PC-3 (cell line): ENCODE results near the gene STOX2. TPM values are rescaled to one million over a fixed set of nuclear protein-coding genes. Genes with fewer than 3 reads are reported as not detected.

Source experiments
- ATAC-seq: fragments of 200-7000 bp; cut with Tn5 transposase; 2 replicates; pipeline ENCODE4 v1.9.1; 2020; ENCODE audit warnings: mild to moderate bottlenecking, moderate library complexity
- BruUV-seq: library from RNA; stranded (reverse); fragments of 400-500 nt; replicated peaks from 2 replicates; lab custom pipeline; 2021; lab: Mats Ljungman, UMichigan
- CTCF ChIA-PET: fragments of 300-600 bp; sonication (Branson Sonifier 250); formaldehyde crosslinking; loops from one replicate; lab custom pipeline; 2022; ENCODE audit warnings: antibody characterized with exemption; lab: Charles Lee
- POLR2A ChIA-PET: fragments of 300-600 bp; sonication (Branson Sonifier 250); formaldehyde crosslinking; loops from one replicate; lab custom pipeline; 2022; ENCODE audit warnings: antibody characterized with exemption; ENCODE audit not compliant: unreplicated experiment; lab: Charles Lee
- DNase-seq: peaks from one replicate; pipeline ENCODE4 v3.0.0-alpha.2; 2015
- H2AFZ ChIP-seq: fragments of 300-600 bp; sonication (generic); 2 replicates; pipeline ENCODE4 v1.6.0; 2016; ENCODE audit warnings: antibody characterized with exemption, low read length
- H3F3A ChIP-seq: fragments of 300-600 bp; sonication (generic); one replicate; pipeline ENCODE4 v1.6.0; 2017; ENCODE audit warnings: antibody characterized with exemption, low read length, control low read depth, mild to moderate bottlenecking; ENCODE audit not compliant: unreplicated experiment
- H3K27ac ChIP-seq: fragments of 300-600 bp; sonication (generic); 2 replicates; pipeline ENCODE4 v1.5.1; 2016; ENCODE audit warnings: mild to moderate bottlenecking, low read length
- H3K27me3 ChIP-seq: fragments of 300-600 bp; sonication (generic); 2 replicates; pipeline ENCODE4 v1.6.1; 2016; ENCODE audit warnings: low read length, mixed read lengths
- H3K36me3 ChIP-seq: fragments of 300-600 bp; sonication (generic); 2 replicates; pipeline ENCODE4 v1.6.1; 2016; ENCODE audit warnings: low read depth, mixed run types, low read length, mixed read lengths
- H3K4me1 ChIP-seq: fragments of 300-600 bp; sonication (generic); 2 replicates; pipeline ENCODE4 v1.5.1; 2016; ENCODE audit warnings: low read length; ENCODE audit not compliant: insufficient read depth
- H3K4me2 ChIP-seq: fragments of 300-600 bp; sonication (generic); 2 replicates; pipeline ENCODE4 v1.6.0; 2016; ENCODE audit warnings: low read length
- H3K4me3 ChIP-seq: fragments of 300-600 bp; sonication (generic); 2 replicates; pipeline ENCODE4 v1.5.1; 2016; ENCODE audit warnings: mild to moderate bottlenecking, low read length, mixed read lengths
- H3K79me2 ChIP-seq: fragments of 300-600 bp; sonication (generic); 2 replicates; pipeline ENCODE4 v1.6.1; 2017; ENCODE audit warnings: low read length, mixed read lengths
- H3K9ac ChIP-seq: fragments of 300-600 bp; sonication (generic); 2 replicates; pipeline ENCODE4 v1.6.0; 2016; ENCODE audit warnings: mild to moderate bottlenecking, low read length
- H3K9me2 ChIP-seq: fragments of 300-600 bp; sonication (generic); replicated peaks from 2 replicates; pipeline ENCODE4 v1.6.1; 2016; ENCODE audit warnings: mixed run types, low read length, mixed read lengths
- H3K9me3 ChIP-seq: fragments of 300-600 bp; sonication (generic); 2 replicates; pipeline ENCODE4 v1.6.1; 2016; ENCODE audit warnings: low read length, mixed read lengths
- H4K20me1 ChIP-seq: fragments of 300-600 bp; sonication (generic); 2 replicates; pipeline ENCODE4 v1.6.1; 2016; ENCODE audit warnings: low read length, mixed read lengths
- CTCF ChIP-seq: fragments of 300-600 bp; sonication (generic); conservative IDR thresholded peaks from 2 replicates; pipeline ENCODE4 v1.5.1; 2017; ENCODE audit warnings: antibody characterized with exemption, low read depth, mild to moderate bottlenecking, low read length
- EZH2 ChIP-seq: fragments of 300-600 bp; sonication (generic); IDR thresholded peaks from one replicate; pipeline ENCODE4 v1.6.1; 2017; ENCODE audit warnings: antibody characterized with exemption, mild to moderate bottlenecking, low read length; ENCODE audit not compliant: unreplicated experiment
- EZH2phosphoT487 ChIP-seq: fragments of 300-600 bp; sonication (generic); IDR thresholded peaks from 2 replicates; pipeline ENCODE4 v1.6.1; 2018; ENCODE audit warnings: mild to moderate bottlenecking, antibody characterized with exemption, low read length, borderline replicate concordance
- intact Hi-C: fragments of 100-400 bp; cut with micrococcal nuclease; formaldehyde crosslinking; loops from 2 replicates; pipeline ENCODE4 v1.9.0; 2023
- total RNA-seq: library from RNA; depleted of rRNA; stranded (reverse); fragments of >200 nt; gene quantifications from 2 replicates; pipeline ENCODE4 v1.2.3, GENCODE V29; 2014

Gene STOX2
- total RNA-seq, 1 experiment from 2014 or later, result 3.6 TPM

- CTCF ChIA-PET, result no interaction called here
- POLR2A ChIA-PET, result no interaction called here
- H4K20me1 ChIP-seq, result no peaks in the 10 kb centered on the region
- no peaks in the 10 kb centered on the region for H3K4me1 ChIP-seq
- no TSS peak for BruUV-seq
- H3K9me2 ChIP-seq, result no peaks in the 10 kb centered on the region
- intact Hi-C loops, result no loop called here
- DNase-seq, result no peak
- no peak overlapping the region for H3K27ac ChIP-seq
- peaks cover 38% of the 10 kb centered on the region for H3K27me3 ChIP-seq
- no peaks in the 10 kb centered on the region for H3K9me3 ChIP-seq
- H3K9ac ChIP-seq, result no peak overlapping the region
- ATAC-seq, result no peak
- H3K4me2 ChIP-seq, result no peak overlapping the region
- H2AFZ ChIP-seq, result no peak overlapping the region
- H3F3A ChIP-seq, result no peaks in the 10 kb centered on the region
- H3K36me3 ChIP-seq, result no peaks in the 10 kb centered on the region
- no peaks in the 10 kb centered on the region for H3K79me2 ChIP-seq
- no peak overlapping the region for H3K4me3 ChIP-seq
- TF ChIP-seq EZH2 (no peak), CTCF (no peak), EZH2phosphoT487 (no peak)
Measured at GRCh38 chr4:183878251-183878970, 26.7 kb upstream of the STOX2 start.

DNA sequence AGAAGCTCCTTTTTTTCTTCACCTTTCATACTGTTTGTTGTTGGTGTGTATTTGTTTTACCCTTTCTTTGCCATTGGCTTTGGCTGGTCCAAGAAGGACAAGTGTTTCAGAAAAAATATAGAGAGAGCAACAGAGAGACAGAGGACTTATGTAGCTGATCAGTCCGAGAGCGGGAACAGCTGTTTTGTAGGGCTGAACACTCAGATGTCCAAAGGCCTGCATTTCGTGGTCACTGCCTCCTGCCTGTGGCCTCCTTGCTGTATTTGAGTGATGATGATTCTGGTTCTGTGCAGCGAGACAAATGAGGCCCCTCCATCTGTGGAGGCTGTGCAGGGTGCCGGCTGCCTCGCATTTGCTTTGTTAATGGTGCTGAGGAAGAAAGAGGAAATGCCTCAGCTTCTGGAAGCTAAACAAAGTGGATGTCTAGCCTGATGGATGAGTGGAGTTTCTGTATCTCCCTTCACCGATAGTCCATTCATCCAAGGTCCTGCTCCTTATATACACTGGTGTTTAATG is 19.8 kb upstream of the STOX2 start:
- H4K20me1 ChIP-seq, result no peaks in the 10 kb centered on the region
- no peak overlapping the region for H3K27ac ChIP-seq
- peaks cover 52% of the 10 kb centered on the region for H3K27me3 ChIP-seq
- no peak overlapping the region for H3K4me3 ChIP-seq
- POLR2A ChIA-PET, result no interaction called here
- no peak overlapping the region for H2AFZ ChIP-seq
- no peak overlapping the region for H3K4me2 ChIP-seq
- H3K79me2 ChIP-seq, result no peaks in the 10 kb centered on the region
- ATAC-seq, result no peak
- DNase-seq, result no peak
- TF ChIP-seq EZH2 (no peak), CTCF (no peak)
- intact Hi-C loops, result no loop called here
- no peaks in the 10 kb centered on the region for H3F3A ChIP-seq
- no peaks in the 10 kb centered on the region for H3K9me3 ChIP-seq
- CTCF ChIA-PET, result no interaction called here
- BruUV-seq, result no TSS peak
- no peaks in the 10 kb centered on the region for H3K9me2 ChIP-seq
- H3K9ac ChIP-seq, result no peak overlapping the region
- no peaks in the 10 kb centered on the region for H3K4me1 ChIP-seq
- H3K36me3 ChIP-seq, result no peaks in the 10 kb centered on the region

GRCh38 chr4:183887351-183887750 is 17.8 kb upstream of the STOX2 start:
- Histone ChIP-seq H3K4me3 (no peak overlapping the region), H3K9me3 (no peaks in the 10 kb centered on the region), H3F3A (no peaks in the 10 kb centered on the region), H3K79me2 (no peaks in the 10 kb centered on the region), H3K9me2 (no peaks in the 10 kb centered on the region), H3K4me2 (no peak overlapping the region), H3K27me3 (peaks cover 33% of the 10 kb centered on the region), H3K9ac (no peak overlapping the region), H3K36me3 (no peaks in the 10 kb centered on the region), H3K27ac (no peak overlapping the region), H4K20me1 (no peaks in the 10 kb centered on the region), H2AFZ (no peak overlapping the region), H3K4me1 (no peaks in the 10 kb centered on the region)
- CTCF ChIA-PET, result no interaction called here
- TF ChIP-seq CTCF, result no peak
- no peak for TF ChIP-seq EZH2
- no peak for TF ChIP-seq EZH2phosphoT487
- POLR2A ChIA-PET, result no interaction called here
- BruUV-seq, result no TSS peak
- ATAC-seq (no peak), DNase-seq (no peak)
- intact Hi-C loops, result no loop called here
